ENCODE results near the gene HS6ST3. TPM values are rescaled to one million over a fixed set of nuclear protein-coding genes. Genes with fewer than 3 reads are reported as not detected.

The HS6ST3 gene
- total RNA-seq, 4 donors from 2014 or later, result 0.97 to 2.2 (median 2.0) TPM

GRCh38 chr13:96796091-96796633 lies 706.3 kb downstream of the HS6ST3 start:
- Histone ChIP-seq H3K36me3 (no peaks in the 10 kb centered on the region), H3K27ac (no peak overlapping the region), H3K27me3 (no peaks in the 10 kb centered on the region), H3K4me1 (no peaks in the 10 kb centered on the region), H3K9me3 (no peaks in the 10 kb centered on the region), H3K4me3 (no peak overlapping the region)
- intact Hi-C loops (cut with DNase I; ENCODE audit: low total_unique reads) (no loop called here), in situ Hi-C loops (cut with MboI; ENCODE audit: low sequenced_read_pairs in 4 of 4) (no loop called here)
- no peak for DNase-seq
- TF ChIP-seq CTCF (IDR thresholded peaks at IDR 0.05 in 4 of 5, conservative IDR thresholded peaks at IDR 0.05 in 1 of 5), result no peak
- no peak for TF ChIP-seq POLR2A (IDR thresholded peaks at IDR 0.05)
- ATAC-seq, result no peak

DNA sequence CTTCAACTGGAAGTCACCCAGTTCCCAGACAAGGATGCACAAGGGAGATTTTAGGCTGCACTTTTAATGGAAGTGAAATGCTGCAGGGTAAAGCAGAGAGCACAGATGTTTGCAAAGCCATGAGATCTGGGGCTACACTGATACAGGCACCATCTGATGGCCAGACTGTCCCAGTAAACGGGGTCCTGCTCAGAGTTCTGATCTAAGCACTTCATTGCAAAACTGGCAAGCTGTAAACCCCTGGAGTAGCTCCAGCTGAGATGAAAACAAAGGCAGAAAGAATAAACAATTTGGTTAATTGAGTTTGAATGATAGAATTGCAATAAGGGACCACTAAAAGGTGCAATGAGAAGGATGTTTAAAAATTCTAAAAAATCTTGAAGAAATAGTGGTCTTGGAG lies 707.2 kb downstream of the HS6ST3 start:
- H3K27ac ChIP-seq, result no peak overlapping the region
- no peaks in the 10 kb centered on the region for H3K27me3 ChIP-seq
- in situ Hi-C loops (cut with MboI; ENCODE audit: low sequenced_read_pairs in 4 of 4), result no loop called here
- H3K4me1 ChIP-seq, result no peaks in the 10 kb centered on the region
- no peak for TF ChIP-seq CTCF (IDR thresholded peaks at IDR 0.05 in 4 of 5, conservative IDR thresholded peaks at IDR 0.05 in 1 of 5)
- no peak for TF ChIP-seq POLR2A (IDR thresholded peaks at IDR 0.05)
- H3K9me3 ChIP-seq, result no peaks in the 10 kb centered on the region
- no peaks in the 10 kb centered on the region for H3K36me3 ChIP-seq
- DNase-seq (no peak), ATAC-seq (no peak)
- no peak overlapping the region for H3K4me3 ChIP-seq
- intact Hi-C loops (cut with DNase I; ENCODE audit: low total_unique reads), result no loop called here

- no peaks in the 10 kb centered on the region for H3K27me3 ChIP-seq
- H3K4me3 ChIP-seq, result no peak overlapping the region
- DNase-seq (no peak), ATAC-seq (no peak)
- no peak overlapping the region for H3K27ac ChIP-seq
- no peaks in the 10 kb centered on the region for H3K9me3 ChIP-seq
- no peak for TF ChIP-seq POLR2A (IDR thresholded peaks at IDR 0.05)
- no peak for TF ChIP-seq CTCF (IDR thresholded peaks at IDR 0.05 in 4 of 5, conservative IDR thresholded peaks at IDR 0.05 in 1 of 5)
- no peaks in the 10 kb centered on the region for H3K4me1 ChIP-seq
- intact Hi-C loops (cut with DNase I; ENCODE audit: low total_unique reads), result no loop called here
- no peaks in the 10 kb centered on the region for H3K36me3 ChIP-seq
- in situ Hi-C loops (cut with MboI; ENCODE audit: low sequenced_read_pairs in 4 of 4), result loop anchor here in 1 of 4 donors (25.0 kb wide), 1 partner anchor 791 kb away; no protein-coding TSS in a partner anchor
Observed at GRCh38 chr13:96803456-96804100, 713.7 kb downstream of the HS6ST3 start.

- TF ChIP-seq POLR2A (IDR thresholded peaks at IDR 0.05) (no peak), CTCF (IDR thresholded peaks at IDR 0.05 in 4 of 5, conservative IDR thresholded peaks at IDR 0.05 in 1 of 5) (no peak)
- Histone ChIP-seq H3K27me3 (no peaks in the 10 kb centered on the region), H3K4me3 (no peak overlapping the region), H3K9me3 (no peaks in the 10 kb centered on the region), H3K36me3 (no peaks in the 10 kb centered on the region), H3K27ac (no peak overlapping the region), H3K4me1 (no peaks in the 10 kb centered on the region)
- intact Hi-C loops (cut with DNase I; ENCODE audit: low total_unique reads) (no loop called here), in situ Hi-C loops (cut with MboI; ENCODE audit: low sequenced_read_pairs in 4 of 4) (loop anchor here in 1 of 4 donors (25.0 kb wide), 1 partner anchor 792 kb away; no protein-coding TSS in a partner anchor)
- no peak for ATAC-seq
- no peak for DNase-seq
Observed at GRCh38 chr13:96804174-96804573, 714.3 kb downstream of the HS6ST3 start.
